ENCODE data around the gene HOXA9.

DNA sequence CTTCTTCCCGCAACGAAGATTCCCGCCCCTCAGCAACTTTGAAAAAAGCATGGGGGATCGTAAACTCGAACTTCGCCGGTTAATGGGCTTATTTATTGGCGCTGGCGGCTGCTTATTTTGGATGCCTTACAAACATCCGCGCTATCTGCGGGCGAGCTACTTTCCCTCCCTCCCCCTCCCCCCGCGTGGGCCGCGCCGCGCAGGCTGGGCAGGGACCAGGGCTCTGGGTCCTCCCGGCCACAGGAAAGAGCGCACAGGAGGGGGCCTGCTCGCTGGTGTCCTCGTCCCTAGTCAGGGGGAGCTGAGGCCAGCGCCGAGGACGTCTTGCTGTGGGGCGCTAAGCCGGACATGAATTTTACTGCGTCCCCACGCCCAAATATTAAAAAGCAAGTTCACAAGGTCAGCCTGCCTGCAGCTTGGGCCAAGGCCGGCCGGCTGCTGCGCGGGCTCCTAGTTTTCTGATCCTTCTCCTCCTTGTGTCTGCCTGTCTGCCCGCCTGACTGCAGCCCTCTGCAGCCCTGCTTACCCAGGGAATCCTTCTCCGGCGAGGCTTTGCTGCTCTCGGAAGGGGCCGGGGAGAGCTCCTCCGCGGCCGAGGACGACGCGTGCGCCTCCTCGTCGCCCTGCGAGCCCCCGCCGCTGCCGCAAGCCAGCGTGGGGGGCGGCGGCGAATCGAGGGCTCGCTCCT is 7.6 kb upstream of the HOXA9 start:
- no peak for TF ChIP-seq ISL1 (CRISPR knock-in tag; IDR thresholded peaks at IDR 0.05)
- TF ChIP-seq ZNF8 (CRISPR knock-in tag; IDR thresholded peaks at IDR 0.05), result no peak
- TF ChIP-seq, protein P1, sequence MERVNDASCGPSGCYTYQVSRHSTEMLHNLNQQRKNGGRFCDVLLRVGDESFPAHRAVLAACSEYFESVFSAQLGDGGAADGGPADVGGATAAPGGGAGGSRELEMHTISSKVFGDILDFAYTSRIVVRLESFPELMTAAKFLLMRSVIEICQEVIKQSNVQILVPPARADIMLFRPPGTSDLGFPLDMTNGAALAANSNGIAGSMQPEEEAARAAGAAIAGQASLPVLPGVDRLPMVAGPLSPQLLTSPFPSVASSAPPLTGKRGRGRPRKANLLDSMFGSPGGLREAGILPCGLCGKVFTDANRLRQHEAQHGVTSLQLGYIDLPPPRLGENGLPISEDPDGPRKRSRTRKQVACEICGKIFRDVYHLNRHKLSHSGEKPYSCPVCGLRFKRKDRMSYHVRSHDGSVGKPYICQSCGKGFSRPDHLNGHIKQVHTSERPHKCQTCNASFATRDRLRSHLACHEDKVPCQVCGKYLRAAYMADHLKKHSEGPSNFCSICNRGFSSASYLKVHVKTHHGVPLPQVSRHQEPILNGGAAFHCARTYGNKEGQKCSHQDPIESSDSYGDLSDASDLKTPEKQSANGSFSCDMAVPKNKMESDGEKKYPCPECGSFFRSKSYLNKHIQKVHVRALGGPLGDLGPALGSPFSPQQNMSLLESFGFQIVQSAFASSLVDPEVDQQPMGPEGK (CRISPR knock-in tag; IDR thresholded peaks at IDR 0.05; ENCODE audit: borderline replicate concordance), result no peak
- TF ChIP-seq RARB (CRISPR knock-in tag; IDR thresholded peaks at IDR 0.05), result no peak
- TF ChIP-seq ESRRG (CRISPR knock-in tag; IDR thresholded peaks at IDR 0.05), result no peak
- TF ChIP-seq ZFP30 (CRISPR knock-in tag; IDR thresholded peaks at IDR 0.05), result no peak
- no peak for TF ChIP-seq TOX (CRISPR knock-in tag; IDR thresholded peaks at IDR 0.05; ENCODE audit: borderline replicate concordance)
- TF ChIP-seq, protein P2, sequence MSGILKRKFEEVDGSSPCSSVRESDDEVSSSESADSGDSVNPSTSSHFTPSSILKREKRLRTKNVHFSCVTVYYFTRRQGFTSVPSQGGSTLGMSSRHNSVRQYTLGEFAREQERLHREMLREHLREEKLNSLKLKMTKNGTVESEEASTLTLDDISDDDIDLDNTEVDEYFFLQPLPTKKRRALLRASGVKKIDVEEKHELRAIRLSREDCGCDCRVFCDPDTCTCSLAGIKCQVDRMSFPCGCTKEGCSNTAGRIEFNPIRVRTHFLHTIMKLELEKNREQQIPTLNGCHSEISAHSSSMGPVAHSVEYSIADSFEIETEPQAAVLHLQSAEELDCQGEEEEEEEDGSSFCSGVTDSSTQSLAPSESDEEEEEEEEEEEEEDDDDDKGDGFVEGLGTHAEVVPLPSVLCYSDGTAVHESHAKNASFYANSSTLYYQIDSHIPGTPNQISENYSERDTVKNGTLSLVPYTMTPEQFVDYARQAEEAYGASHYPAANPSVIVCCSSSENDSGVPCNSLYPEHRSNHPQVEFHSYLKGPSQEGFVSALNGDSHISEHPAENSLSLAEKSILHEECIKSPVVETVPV (CRISPR knock-in tag; IDR thresholded peaks at IDR 0.05), result no peak
- no peak for TF ChIP-seq ZNF565 (CRISPR knock-in tag; conservative IDR thresholded peaks at IDR 0.05; ENCODE audit: low read depth)
- TF ChIP-seq PPARA (CRISPR knock-in tag; IDR thresholded peaks at IDR 0.05; ENCODE audit: borderline replicate concordance), result no peak
- TF ChIP-seq, protein P3, sequence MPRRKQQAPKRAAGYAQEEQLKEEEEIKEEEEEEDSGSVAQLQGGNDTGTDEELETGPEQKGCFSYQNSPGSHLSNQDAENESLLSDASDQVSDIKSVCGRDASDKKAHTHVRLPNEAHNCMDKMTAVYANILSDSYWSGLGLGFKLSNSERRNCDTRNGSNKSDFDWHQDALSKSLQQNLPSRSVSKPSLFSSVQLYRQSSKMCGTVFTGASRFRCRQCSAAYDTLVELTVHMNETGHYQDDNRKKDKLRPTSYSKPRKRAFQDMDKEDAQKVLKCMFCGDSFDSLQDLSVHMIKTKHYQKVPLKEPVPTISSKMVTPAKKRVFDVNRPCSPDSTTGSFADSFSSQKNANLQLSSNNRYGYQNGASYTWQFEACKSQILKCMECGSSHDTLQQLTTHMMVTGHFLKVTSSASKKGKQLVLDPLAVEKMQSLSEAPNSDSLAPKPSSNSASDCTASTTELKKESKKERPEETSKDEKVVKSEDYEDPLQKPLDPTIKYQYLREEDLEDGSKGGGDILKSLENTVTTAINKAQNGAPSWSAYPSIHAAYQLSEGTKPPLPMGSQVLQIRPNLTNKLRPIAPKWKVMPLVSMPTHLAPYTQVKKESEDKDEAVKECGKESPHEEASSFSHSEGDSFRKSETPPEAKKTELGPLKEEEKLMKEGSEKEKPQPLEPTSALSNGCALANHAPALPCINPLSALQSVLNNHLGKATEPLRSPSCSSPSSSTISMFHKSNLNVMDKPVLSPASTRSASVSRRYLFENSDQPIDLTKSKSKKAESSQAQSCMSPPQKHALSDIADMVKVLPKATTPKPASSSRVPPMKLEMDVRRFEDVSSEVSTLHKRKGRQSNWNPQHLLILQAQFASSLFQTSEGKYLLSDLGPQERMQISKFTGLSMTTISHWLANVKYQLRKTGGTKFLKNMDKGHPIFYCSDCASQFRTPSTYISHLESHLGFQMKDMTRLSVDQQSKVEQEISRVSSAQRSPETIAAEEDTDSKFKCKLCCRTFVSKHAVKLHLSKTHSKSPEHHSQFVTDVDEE (CRISPR knock-in tag; IDR thresholded peaks at IDR 0.05), result no peak
